DND-41 (cell line): ENCODE measurements around the gene SRPK2.

ENCODE experiments used
- EZH2 ChIP-seq: IDR thresholded peaks from 3 replicates; pipeline ENCODE4 v1.6.1; 2012; ENCODE audit warnings: borderline replicate concordance, low read depth, mild to moderate bottlenecking, moderate library complexity, low read length, inconsistent platforms; ENCODE audit not compliant: severe bottlenecking
- TF ChIP-seq, protein P1 (sequence below): IDR thresholded peaks from 2 replicates; pipeline ENCODE4 v1.5.1; 2012; ENCODE audit warnings: borderline replicate concordance, low read length, moderate library complexity, mild to moderate bottlenecking; ENCODE audit not compliant: poor library complexity, severe bottlenecking; ENCODE audit errors: extremely low read depth

- TF ChIP-seq, protein P1, sequence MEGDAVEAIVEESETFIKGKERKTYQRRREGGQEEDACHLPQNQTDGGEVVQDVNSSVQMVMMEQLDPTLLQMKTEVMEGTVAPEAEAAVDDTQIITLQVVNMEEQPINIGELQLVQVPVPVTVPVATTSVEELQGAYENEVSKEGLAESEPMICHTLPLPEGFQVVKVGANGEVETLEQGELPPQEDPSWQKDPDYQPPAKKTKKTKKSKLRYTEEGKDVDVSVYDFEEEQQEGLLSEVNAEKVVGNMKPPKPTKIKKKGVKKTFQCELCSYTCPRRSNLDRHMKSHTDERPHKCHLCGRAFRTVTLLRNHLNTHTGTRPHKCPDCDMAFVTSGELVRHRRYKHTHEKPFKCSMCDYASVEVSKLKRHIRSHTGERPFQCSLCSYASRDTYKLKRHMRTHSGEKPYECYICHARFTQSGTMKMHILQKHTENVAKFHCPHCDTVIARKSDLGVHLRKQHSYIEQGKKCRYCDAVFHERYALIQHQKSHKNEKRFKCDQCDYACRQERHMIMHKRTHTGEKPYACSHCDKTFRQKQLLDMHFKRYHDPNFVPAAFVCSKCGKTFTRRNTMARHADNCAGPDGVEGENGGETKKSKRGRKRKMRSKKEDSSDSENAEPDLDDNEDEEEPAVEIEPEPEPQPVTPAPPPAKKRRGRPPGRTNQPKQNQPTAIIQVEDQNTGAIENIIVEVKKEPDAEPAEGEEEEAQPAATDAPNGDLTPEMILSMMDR = no peak
- TF ChIP-seq EZH2 = no peak
These were observed 153.8 kb downstream of the SRPK2 start for GRCh38 chr7:105234886-105235285.
